ENCODE data around the gene COL4A2.
A peak's percentile ranks its signal among the peaks of the same experiment; 100 is the strongest.

COL4A2 gene

GRCh38 chr13:110477706-110478245 lies 170.7 kb downstream of the COL4A2 start:
- Histone ChIP-seq H4K91ac (ENCODE audit: low read depth, low read length, poor library complexity) (no peak overlapping the region), H3K4me2 (ENCODE audit: insufficient read depth, low read length, poor library complexity, severe bottlenecking) (no peak overlapping the region), H3K9me3 (replicated peaks in 1 of 2; ENCODE audit: control insufficient read depth in 2 of 2, insufficient read depth in 1 of 2, low read depth in 1 of 2, low read length in 2 of 2) (peaks cover 0 to 5% of the 10 kb centered on the region in 2 donors), H3K27me3 (ENCODE audit: control insufficient read depth in 3 of 3, insufficient read depth in 3 of 3, low read depth in 1 of 3, low read length in 3 of 3) (peaks cover 0 to 2% (median 0%) of the 10 kb centered on the region in 3 experiments), H3K18ac (ENCODE audit: low read length) (no peak overlapping the region), H3K27ac (replicated peaks; ENCODE audit: low read length) (no peak overlapping the region), H3K4ac (ENCODE audit: low read length) (no peak overlapping the region), H4K8ac (ENCODE audit: low read depth, low read length) (no peak overlapping the region), H3K14ac (ENCODE audit: low read length) (no peak overlapping the region), H3K4me1 (ENCODE audit: control insufficient read depth in 2 of 2, insufficient read depth in 1 of 2, low read depth in 1 of 2, low read length in 2 of 2) (peaks cover 0 to 2% of the 10 kb centered on the region in 2 donors), H3K36me3 (replicated peaks in 1 of 2; ENCODE audit: control insufficient read depth in 2 of 2, insufficient read depth in 2 of 2, low read length in 2 of 2) (peaks cover 40 to 94% of the 10 kb centered on the region in 2 donors), H3K23ac (ENCODE audit: low read depth, low read length, poor library complexity) (no peak overlapping the region), H3K79me1 (ENCODE audit: low read depth, low read length) (no peaks in the 10 kb centered on the region), H2BK15ac (ENCODE audit: low read length) (no peak overlapping the region), H3K4me3 (ENCODE audit: low read length in 2 of 2) (no peak overlapping the region), H2BK5ac (ENCODE audit: low read length) (no peak overlapping the region), H3K9ac (ENCODE audit: low read depth, low read length, poor library complexity) (no peak overlapping the region), H2BK120ac (ENCODE audit: low read depth, low read length) (no peak overlapping the region), H2BK12ac (ENCODE audit: low read length) (no peak overlapping the region), H2AFZ (ENCODE audit: low read length) (no peak overlapping the region), H2AK5ac (ENCODE audit: low read depth, low read length) (no peak overlapping the region)
- whole genome bisulfite sequencing, 2 donors (ENCODE audit: extremely low coverage in 2 of 2, insufficient read length in 2 of 2, insufficient replicate concordance in 1 of 2) = no CpG with 5 or more reads among the region's 4 CpGs
- no peak for DNase-seq (ENCODE audit: low spot score)

- Histone ChIP-seq H3K9me3 (replicated peaks in 1 of 2; ENCODE audit: control insufficient read depth in 2 of 2, insufficient read depth in 1 of 2, low read depth in 1 of 2, low read length in 2 of 2) (peaks cover 0 to 5% of the 10 kb centered on the region in 2 donors), H2AFZ (ENCODE audit: low read length) (no peak overlapping the region), H2AK5ac (ENCODE audit: low read depth, low read length) (no peak overlapping the region), H3K79me1 (ENCODE audit: low read depth, low read length) (no peaks in the 10 kb centered on the region), H3K18ac (ENCODE audit: low read length) (peak overlapping the region; percentile 40), H3K27ac (replicated peaks; ENCODE audit: low read length) (no peak overlapping the region), H3K9ac (ENCODE audit: low read depth, low read length, poor library complexity) (no peak overlapping the region), H3K23ac (ENCODE audit: low read depth, low read length, poor library complexity) (no peak overlapping the region), H3K14ac (ENCODE audit: low read length) (no peak overlapping the region), H3K4me3 (ENCODE audit: low read length in 2 of 2) (no peak overlapping the region), H3K4me2 (ENCODE audit: insufficient read depth, low read length, poor library complexity, severe bottlenecking) (no peak overlapping the region), H4K8ac (ENCODE audit: low read depth, low read length) (no peak overlapping the region), H3K4ac (ENCODE audit: low read length) (no peak overlapping the region), H2BK120ac (ENCODE audit: low read depth, low read length) (no peak overlapping the region), H4K91ac (ENCODE audit: low read depth, low read length, poor library complexity) (no peak overlapping the region), H2BK15ac (ENCODE audit: low read length) (no peak overlapping the region), H2BK12ac (ENCODE audit: low read length) (no peak overlapping the region), H2BK5ac (ENCODE audit: low read length) (no peak overlapping the region), H3K36me3 (replicated peaks in 1 of 2; ENCODE audit: control insufficient read depth in 2 of 2, insufficient read depth in 2 of 2, low read length in 2 of 2) (peaks cover 40 to 94% of the 10 kb centered on the region in 2 donors), H3K27me3 (ENCODE audit: control insufficient read depth in 3 of 3, insufficient read depth in 3 of 3, low read depth in 1 of 3, low read length in 3 of 3) (peaks cover 0 to 2% (median 0%) of the 10 kb centered on the region in 3 experiments), H3K4me1 (ENCODE audit: control insufficient read depth in 2 of 2, insufficient read depth in 1 of 2, low read depth in 1 of 2, low read length in 2 of 2) (peaks cover 0 to 2% of the 10 kb centered on the region in 2 donors)
- DNase-seq (ENCODE audit: low spot score) = no peak
- whole genome bisulfite sequencing, 2 donors (ENCODE audit: extremely low coverage in 2 of 2, insufficient read length in 2 of 2, insufficient replicate concordance in 1 of 2) = no CpG with 5 or more reads among the region's 16 CpGs
Measured at GRCh38 chr13:110478405-110479214, 171.5 kb downstream of the COL4A2 start.

- Histone ChIP-seq H3K4me3 (ENCODE audit: low read length in 2 of 2) (no peak overlapping the region), H3K23ac (ENCODE audit: low read depth, low read length, poor library complexity) (peak overlapping the region; percentile 81), H4K91ac (ENCODE audit: low read depth, low read length, poor library complexity) (no peak overlapping the region), H3K4me1 (ENCODE audit: control insufficient read depth in 2 of 2, insufficient read depth in 1 of 2, low read depth in 1 of 2, low read length in 2 of 2) (peaks cover 0 to 2% of the 10 kb centered on the region in 2 donors), H3K27me3 (ENCODE audit: control insufficient read depth in 3 of 3, insufficient read depth in 3 of 3, low read depth in 1 of 3, low read length in 3 of 3) (peaks cover 0 to 2% (median 0%) of the 10 kb centered on the region in 3 experiments), H3K18ac (ENCODE audit: low read length) (peak overlapping the region; percentile 28), H3K9me3 (replicated peaks in 1 of 2; ENCODE audit: control insufficient read depth in 2 of 2, insufficient read depth in 1 of 2, low read depth in 1 of 2, low read length in 2 of 2) (peaks cover 0 to 5% of the 10 kb centered on the region in 2 donors), H2AFZ (ENCODE audit: low read length) (no peak overlapping the region), H2BK15ac (ENCODE audit: low read length) (no peak overlapping the region), H3K14ac (ENCODE audit: low read length) (no peak overlapping the region), H3K27ac (replicated peaks; ENCODE audit: low read length) (no peak overlapping the region), H4K8ac (ENCODE audit: low read depth, low read length) (no peak overlapping the region), H2BK120ac (ENCODE audit: low read depth, low read length) (no peak overlapping the region), H3K4ac (ENCODE audit: low read length) (no peak overlapping the region), H3K79me1 (ENCODE audit: low read depth, low read length) (no peaks in the 10 kb centered on the region), H3K9ac (ENCODE audit: low read depth, low read length, poor library complexity) (no peak overlapping the region), H2BK5ac (ENCODE audit: low read length) (no peak overlapping the region), H3K4me2 (ENCODE audit: insufficient read depth, low read length, poor library complexity, severe bottlenecking) (no peak overlapping the region), H2BK12ac (ENCODE audit: low read length) (no peak overlapping the region), H2AK5ac (ENCODE audit: low read depth, low read length) (no peak overlapping the region), H3K36me3 (replicated peaks in 1 of 2; ENCODE audit: control insufficient read depth in 2 of 2, insufficient read depth in 2 of 2, low read length in 2 of 2) (peaks cover 38 to 94% of the 10 kb centered on the region in 2 donors)
- no peak for DNase-seq (ENCODE audit: low spot score)
- WGBS, 2 donors (ENCODE audit: extremely low coverage in 2 of 2, insufficient read length in 2 of 2, insufficient replicate concordance in 1 of 2) = no CpG with 5 or more reads among the region's 6 CpGs
Measured at GRCh38 chr13:110479215-110479545, 172.1 kb downstream of the COL4A2 start.

- Histone ChIP-seq H2AK5ac (ENCODE audit: low read depth, low read length) (no peak overlapping the region), H3K27me3 (ENCODE audit: control insufficient read depth in 3 of 3, insufficient read depth in 3 of 3, low read depth in 1 of 3, low read length in 3 of 3) (peaks cover 0 to 2% (median 0%) of the 10 kb centered on the region in 3 experiments), H2BK12ac (ENCODE audit: low read length) (no peak overlapping the region), H3K4me3 (ENCODE audit: low read length in 2 of 2) (no peak overlapping the region), H2BK120ac (ENCODE audit: low read depth, low read length) (no peak overlapping the region), H2BK5ac (ENCODE audit: low read length) (no peak overlapping the region), H4K8ac (ENCODE audit: low read depth, low read length) (no peak overlapping the region), H4K91ac (ENCODE audit: low read depth, low read length, poor library complexity) (no peak overlapping the region), H3K14ac (ENCODE audit: low read length) (no peak overlapping the region), H3K27ac (replicated peaks; ENCODE audit: low read length) (no peak overlapping the region), H2BK15ac (ENCODE audit: low read length) (no peak overlapping the region), H3K9me3 (replicated peaks in 1 of 2; ENCODE audit: control insufficient read depth in 2 of 2, insufficient read depth in 1 of 2, low read depth in 1 of 2, low read length in 2 of 2) (peaks cover 0 to 2% of the 10 kb centered on the region in 2 donors), H3K4me1 (ENCODE audit: control insufficient read depth in 2 of 2, insufficient read depth in 1 of 2, low read depth in 1 of 2, low read length in 2 of 2) (peaks cover 0 to 4% of the 10 kb centered on the region in 2 donors), H3K79me1 (ENCODE audit: low read depth, low read length) (no peaks in the 10 kb centered on the region), H3K36me3 (replicated peaks in 1 of 2; ENCODE audit: control insufficient read depth in 2 of 2, insufficient read depth in 2 of 2, low read length in 2 of 2) (peaks cover 36 to 94% of the 10 kb centered on the region in 2 donors), H3K4me2 (ENCODE audit: insufficient read depth, low read length, poor library complexity, severe bottlenecking) (no peak overlapping the region), H3K18ac (ENCODE audit: low read length) (no peak overlapping the region), H3K23ac (ENCODE audit: low read depth, low read length, poor library complexity) (no peak overlapping the region), H2AFZ (ENCODE audit: low read length) (no peak overlapping the region), H3K4ac (ENCODE audit: low read length) (no peak overlapping the region), H3K9ac (ENCODE audit: low read depth, low read length, poor library complexity) (no peak overlapping the region)
- no CpG with 5 or more reads among the region's 11 CpGs for WGBS, 2 donors (ENCODE audit: extremely low coverage in 2 of 2, insufficient read length in 2 of 2, insufficient replicate concordance in 1 of 2)
- no peak for DNase-seq (ENCODE audit: low spot score)
Measured at GRCh38 chr13:110479648-110480047, 172.6 kb downstream of the COL4A2 start.
